Body of pancreas (tissue), 4 donors: ENCODE results near the gene FHAD1. TPM values are rescaled to one million over a fixed set of nuclear protein-coding genes. Genes with fewer than 3 reads are reported as not detected.

Source experiments
- ATAC-seq: fragments of 150-250 bp; one replicate; pipeline ENCODE4 v1.9.1; 2016
- DNase-seq, 4 donors: peaks; one replicate each; pipeline ENCODE4 v3.0.0-alpha.2; 2019
- H3K27ac ChIP-seq, 4 donors: fragments of 200-600 bp; sonication (generic); 1 replicate in 3 of 4; 2 replicates in 1 of 4; pipeline versions ENCODE4 v1.5.1 to v1.6.1; 2016 to 2019; ENCODE audit warnings: mild to moderate bottlenecking in 1 of 4, mixed read lengths in 1 of 4, moderate library complexity in 1 of 4
- H3K27me3 ChIP-seq, 2 donors: fragments of 200-600 bp; sonication (generic); one replicate each; pipeline ENCODE4 v1.6.0; 2016; ENCODE audit warnings: mild to moderate bottlenecking in 1 of 2
- H3K36me3 ChIP-seq, 2 donors: fragments of 200-600 bp; sonication (generic); replicated peaks in 1 of 2; 2 replicates each; pipeline ENCODE4 v1.5.1; 2016; ENCODE audit warnings: low read depth in 2 of 2; ENCODE audit not compliant: insufficient read depth in 1 of 2
- H3K4me1 ChIP-seq: fragments of 200-600 bp; sonication (generic); one replicate; pipeline ENCODE4 v1.6.0; 2016
- H3K4me3 ChIP-seq, 2 donors: fragments of 200-600 bp; sonication (generic); 1 replicate in 1 of 2; 2 replicates in 1 of 2; pipeline ENCODE4 v1.5.1; 2016 to 2019
- H3K9me3 ChIP-seq, 3 donors: fragments of 200-600 bp; sonication (generic); 1 replicate in 2 of 3; 2 replicates in 1 of 3; pipeline ENCODE4 v1.5.1; 2016
- POLR2A ChIP-seq, 3 donors: fragments of 450-650 bp; IDR thresholded peaks; one replicate each; pipeline ENCODE4 v1.6.1; 2016; ENCODE audit warnings: antibody characterized with exemption in 3 of 3, mild to moderate bottlenecking in 2 of 3
- WGBS, 2 donors: methylation state at CpG; one replicate each; pipeline ENCODE4 v1.1.5; 2017; 5-methylcytosine and 5-hydroxymethylcytosine counted together
- intact Hi-C: fragments of 100-400 bp; cut with DNase I; formaldehyde crosslinking; loops from one replicate; pipeline ENCODE4 v1.15.1; 2023
- total RNA-seq, 2 donors: library from RNA; depleted of rRNA; stranded (reverse); fragments of >200 nt; gene quantifications; one replicate each; pipeline ENCODE4 v1.1.0, GENCODE V29; 2016
- TF ChIP-seq, protein P1 (sequence below), 7 experiments: fragments of 450-650 bp in 4 of 7; fragments of 200-600 bp in 3 of 7; sonication (generic) in 3 of 7; IDR thresholded peaks; one replicate each; pipeline ENCODE4 v1.5.1; 2016 to 2019; ENCODE audit warnings: antibody characterized with exemption in 7 of 7

The FHAD1 gene
- total RNA-seq, 2 donors from 2014 or later = 2.9 to 4.9 TPM

DNA sequence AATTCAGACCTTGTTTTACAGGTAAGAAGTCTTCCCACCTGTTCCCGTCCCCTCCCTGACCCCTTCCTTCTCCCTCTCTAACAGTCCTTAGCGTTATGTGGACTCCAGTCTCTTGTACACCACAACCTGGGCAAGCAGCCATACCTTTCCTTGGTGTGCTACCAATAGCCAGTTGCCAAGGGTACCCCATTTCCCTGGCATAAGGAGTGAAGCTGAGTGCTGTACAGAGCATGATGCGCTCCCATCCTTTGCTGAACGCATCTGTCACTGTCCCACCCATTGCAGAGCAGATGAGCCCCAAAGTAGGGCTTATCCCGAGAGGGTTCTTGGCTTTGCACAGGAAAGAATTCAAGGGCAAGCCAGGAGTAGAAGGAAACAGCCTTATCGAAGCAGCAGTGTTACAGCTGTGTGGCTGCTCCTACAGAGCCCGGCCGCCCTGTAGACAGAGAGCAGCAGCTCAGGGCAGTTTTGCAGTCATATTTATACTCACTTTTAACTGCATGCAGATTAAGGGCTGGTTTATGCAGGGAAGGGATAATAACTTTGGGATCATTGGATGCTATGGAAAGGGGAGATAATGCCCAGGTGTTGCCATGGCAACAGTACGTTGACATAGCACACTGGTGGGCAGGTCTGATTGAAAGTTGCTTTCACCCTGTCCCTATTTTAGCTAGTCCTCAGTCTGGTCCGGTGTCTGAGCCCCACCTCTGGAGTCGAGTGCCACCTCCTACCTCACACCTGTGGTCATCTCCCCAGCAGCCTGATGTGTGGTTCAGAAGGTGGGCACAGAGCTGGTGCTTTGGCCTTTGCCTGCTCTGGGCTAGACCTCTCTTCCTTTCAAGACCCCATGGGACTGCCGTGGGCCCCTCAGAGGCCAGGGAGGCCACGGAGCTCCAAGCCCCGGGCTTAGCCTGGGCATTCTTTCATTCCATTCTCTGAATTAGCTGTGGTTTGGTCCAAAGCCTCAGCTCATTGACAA, 5.1 kb downstream of the FHAD1 start:
- no peaks in the 10 kb centered on the region for H3K9me3 ChIP-seq
- TF ChIP-seq, protein P1, sequence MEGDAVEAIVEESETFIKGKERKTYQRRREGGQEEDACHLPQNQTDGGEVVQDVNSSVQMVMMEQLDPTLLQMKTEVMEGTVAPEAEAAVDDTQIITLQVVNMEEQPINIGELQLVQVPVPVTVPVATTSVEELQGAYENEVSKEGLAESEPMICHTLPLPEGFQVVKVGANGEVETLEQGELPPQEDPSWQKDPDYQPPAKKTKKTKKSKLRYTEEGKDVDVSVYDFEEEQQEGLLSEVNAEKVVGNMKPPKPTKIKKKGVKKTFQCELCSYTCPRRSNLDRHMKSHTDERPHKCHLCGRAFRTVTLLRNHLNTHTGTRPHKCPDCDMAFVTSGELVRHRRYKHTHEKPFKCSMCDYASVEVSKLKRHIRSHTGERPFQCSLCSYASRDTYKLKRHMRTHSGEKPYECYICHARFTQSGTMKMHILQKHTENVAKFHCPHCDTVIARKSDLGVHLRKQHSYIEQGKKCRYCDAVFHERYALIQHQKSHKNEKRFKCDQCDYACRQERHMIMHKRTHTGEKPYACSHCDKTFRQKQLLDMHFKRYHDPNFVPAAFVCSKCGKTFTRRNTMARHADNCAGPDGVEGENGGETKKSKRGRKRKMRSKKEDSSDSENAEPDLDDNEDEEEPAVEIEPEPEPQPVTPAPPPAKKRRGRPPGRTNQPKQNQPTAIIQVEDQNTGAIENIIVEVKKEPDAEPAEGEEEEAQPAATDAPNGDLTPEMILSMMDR (IDR thresholded peaks at IDR 0.05) = no peak
- no peak for TF ChIP-seq POLR2A (IDR thresholded peaks at IDR 0.05)
- no peak for ATAC-seq
- no peak overlapping the region for H3K4me3 ChIP-seq
- H3K27me3 ChIP-seq = no peaks in the 10 kb centered on the region
- peaks cover 15% of the 10 kb centered on the region for H3K4me1 ChIP-seq
- 71 to 78% methylated on average over 12 to 14 of the region's 14 CpGs for WGBS, 2 donors
- intact Hi-C loops = no loop called here
- no peaks in the 10 kb centered on the region for H3K36me3 ChIP-seq
- peak in 1 of 4 donors; percentile 39 for DNase-seq
- no peak overlapping the region for H3K27ac ChIP-seq

DNA sequence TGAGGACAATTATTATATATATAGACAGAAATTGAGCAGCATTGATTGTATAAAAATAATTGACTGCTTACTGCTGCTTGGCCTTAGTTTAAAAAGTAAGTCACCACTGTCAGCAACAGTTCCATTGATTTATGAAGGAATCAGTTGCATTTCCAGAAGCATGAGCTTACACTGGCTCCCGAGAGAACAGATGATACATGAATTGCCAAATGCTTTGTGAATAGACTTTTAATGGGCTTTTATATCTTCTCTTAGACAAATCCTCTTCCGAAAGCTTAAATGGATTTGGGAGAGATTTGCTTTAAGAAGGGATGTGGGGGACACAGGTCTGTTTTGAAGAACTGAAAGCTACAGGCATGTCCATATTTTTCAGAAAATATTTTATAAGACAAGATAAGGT, 7.5 kb downstream of the FHAD1 start:
- WGBS, 2 donors = 42 to 57% methylated on average over 2 of the region's 2 CpGs
- Histone ChIP-seq H3K27ac (no peak overlapping the region), H3K9me3 (no peaks in the 10 kb centered on the region), H3K27me3 (no peaks in the 10 kb centered on the region), H3K4me3 (no peak overlapping the region), H3K4me1 (peaks cover 9% of the 10 kb centered on the region), H3K36me3 (no peaks in the 10 kb centered on the region)
- ATAC-seq (no peak), DNase-seq (no peak)
- TF ChIP-seq, protein P1 (IDR thresholded peaks at IDR 0.05) = no peak
- TF ChIP-seq POLR2A (IDR thresholded peaks at IDR 0.05) = no peak
- intact Hi-C loops = no loop called here

DNA sequence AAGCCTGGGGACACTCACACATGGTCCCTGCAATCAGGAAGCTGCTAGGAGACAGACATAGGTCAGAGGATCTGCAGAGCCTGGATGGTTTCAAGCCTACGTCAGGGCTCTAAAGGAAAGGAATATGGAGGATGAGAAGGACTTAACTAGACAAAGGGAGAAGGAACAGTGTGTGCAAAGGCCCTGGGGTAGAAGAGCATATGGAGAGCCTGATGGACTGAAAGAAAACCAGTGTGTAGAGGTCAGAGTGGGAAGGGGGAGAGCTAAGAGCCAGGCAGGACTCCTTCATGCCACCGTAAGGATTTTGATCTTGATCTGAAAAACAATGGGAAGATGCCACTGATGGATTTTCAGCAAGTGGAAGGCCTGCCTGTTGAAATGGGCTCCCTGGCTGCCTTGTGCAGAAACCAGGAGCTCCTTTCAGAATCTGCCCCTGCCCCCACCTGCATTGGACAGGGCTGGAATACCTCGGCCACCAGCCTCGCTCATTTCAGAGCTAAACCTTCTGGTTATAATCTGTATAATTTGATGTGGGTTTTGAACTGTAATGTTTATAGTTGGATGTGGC, 8.6 kb downstream of the FHAD1 start:
- WGBS, 2 donors = 82 to 96% methylated on average over 4 of the region's 4 CpGs
- no peak overlapping the region for H3K27ac ChIP-seq
- intact Hi-C loops = no loop called here
- H3K36me3 ChIP-seq = no peaks in the 10 kb centered on the region
- H3K27me3 ChIP-seq = no peaks in the 10 kb centered on the region
- no peaks in the 10 kb centered on the region for H3K9me3 ChIP-seq
- no peak for DNase-seq
- H3K4me1 ChIP-seq = peaks cover 20% of the 10 kb centered on the region
- no peak for ATAC-seq
- TF ChIP-seq, protein P1 (IDR thresholded peaks at IDR 0.05) = no peak
- no peak for TF ChIP-seq POLR2A (IDR thresholded peaks at IDR 0.05)
- H3K4me3 ChIP-seq = no peak overlapping the region

DNA sequence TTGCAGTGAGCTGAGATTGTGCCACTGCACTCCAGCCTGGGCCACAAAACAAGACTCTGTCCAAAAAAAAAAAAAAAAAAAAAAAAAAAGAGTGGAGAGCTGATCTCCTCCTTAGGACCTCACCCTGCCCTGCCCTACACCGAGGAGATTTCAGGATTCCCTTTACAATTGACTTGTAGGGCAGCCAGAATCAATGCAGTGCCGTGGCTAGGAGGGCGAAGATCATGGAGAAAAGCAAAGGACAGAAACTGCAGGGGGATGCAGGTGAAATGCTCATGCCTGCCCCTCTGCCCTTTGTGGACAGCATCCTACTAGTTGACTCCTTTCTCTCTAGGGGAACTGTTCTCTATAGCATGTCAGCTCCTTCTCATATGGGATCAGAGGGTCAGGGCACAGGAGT, 9.6 kb downstream of the FHAD1 start:
- H3K4me1 ChIP-seq = peaks cover 30% of the 10 kb centered on the region
- TF ChIP-seq POLR2A (IDR thresholded peaks at IDR 0.05) = no peak
- no peak for ATAC-seq
- no peak overlapping the region for H3K4me3 ChIP-seq
- H3K27ac ChIP-seq = no peak overlapping the region
- H3K9me3 ChIP-seq = no peaks in the 10 kb centered on the region
- WGBS, 2 donors = 83 to 93% methylated on average over 3 of the region's 3 CpGs
- intact Hi-C loops = no loop called here
- H3K27me3 ChIP-seq = no peaks in the 10 kb centered on the region
- no peak for DNase-seq
- no peaks in the 10 kb centered on the region for H3K36me3 ChIP-seq

DNA sequence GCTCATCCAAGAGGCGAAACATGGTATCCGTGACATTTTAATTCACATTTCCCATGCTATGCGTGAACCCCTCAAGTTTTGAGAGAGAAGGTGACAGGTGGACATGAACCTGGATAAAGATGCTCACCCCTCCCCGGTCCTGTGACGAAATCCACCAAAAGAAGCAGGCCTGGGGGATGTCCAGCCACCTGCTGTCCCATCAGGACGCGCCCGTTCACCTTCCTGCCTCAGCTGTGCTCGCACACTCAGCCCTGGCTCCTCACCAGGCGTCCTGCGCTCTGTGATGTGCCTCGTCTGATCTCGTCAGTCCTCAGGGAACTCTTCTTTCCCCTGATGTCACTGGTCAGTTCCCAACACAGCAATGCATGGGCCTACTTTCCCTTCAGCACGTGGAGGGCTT, 10.3 kb downstream of the FHAD1 start:
- WGBS, 2 donors = 87 to 98% methylated on average over 14 of the region's 14 CpGs
- DNase-seq (no peak), ATAC-seq (no peak)
- TF ChIP-seq, protein P1 (IDR thresholded peaks at IDR 0.05) = no peak
- TF ChIP-seq POLR2A (IDR thresholded peaks at IDR 0.05) = no peak
- no peaks in the 10 kb centered on the region for H3K27me3 ChIP-seq
- intact Hi-C loops = no loop called here
- H3K9me3 ChIP-seq = no peaks in the 10 kb centered on the region
- H3K36me3 ChIP-seq = no peaks in the 10 kb centered on the region
- H3K27ac ChIP-seq = no peak overlapping the region
- H3K4me1 ChIP-seq = peaks cover 31% of the 10 kb centered on the region
- no peak overlapping the region for H3K4me3 ChIP-seq
